ENCODE results near the gene STK39.

STK39 gene

DNA sequence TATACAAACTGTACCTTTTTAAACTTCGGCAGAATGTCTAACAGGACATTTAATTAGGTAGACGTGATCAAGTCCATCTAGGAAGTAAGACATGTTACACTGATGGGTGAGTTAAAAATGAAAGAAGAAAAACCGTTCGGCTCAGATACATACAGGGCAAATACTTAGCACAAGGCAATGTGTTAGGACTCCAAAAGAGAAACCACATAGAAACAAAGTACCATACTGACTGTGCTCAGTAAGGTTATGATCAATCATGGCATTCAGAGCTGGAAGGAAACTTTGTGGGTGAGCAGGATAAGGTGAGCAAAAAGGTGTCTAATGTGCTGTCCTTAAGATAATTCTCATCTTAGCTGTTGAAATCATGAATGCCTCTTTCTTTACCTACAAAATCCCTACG lies 211.9 kb downstream of the STK39 start:
- DNase-seq: no peak

- DNase-seq: no peak
These were observed 212.8 kb downstream of the STK39 start for GRCh38 chr2:168034616-168035015.

DNA sequence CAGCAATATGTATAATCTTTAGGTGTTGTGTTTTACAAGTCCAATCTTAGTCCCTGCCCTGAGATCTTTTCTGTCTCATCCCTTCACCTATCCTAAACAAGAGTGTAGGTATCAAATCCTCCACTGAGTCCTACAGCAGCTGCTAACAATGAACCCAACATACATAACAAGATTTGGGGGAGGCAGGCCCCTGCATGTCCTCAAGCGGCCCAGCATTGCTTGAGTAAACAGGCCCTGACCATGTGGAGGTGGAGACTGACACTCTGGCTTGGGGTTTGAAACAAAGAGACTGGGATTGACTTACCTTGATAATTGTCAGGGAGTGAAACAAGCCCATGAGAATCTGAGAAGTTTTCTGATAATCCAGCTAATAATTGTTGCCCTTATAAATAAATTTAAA lies 213.4 kb downstream of the STK39 start:
- no peak for DNase-seq

GRCh38 chr2:168032091-168032490 lies 215.3 kb downstream of the STK39 start:
- no peak for DNase-seq

DNA sequence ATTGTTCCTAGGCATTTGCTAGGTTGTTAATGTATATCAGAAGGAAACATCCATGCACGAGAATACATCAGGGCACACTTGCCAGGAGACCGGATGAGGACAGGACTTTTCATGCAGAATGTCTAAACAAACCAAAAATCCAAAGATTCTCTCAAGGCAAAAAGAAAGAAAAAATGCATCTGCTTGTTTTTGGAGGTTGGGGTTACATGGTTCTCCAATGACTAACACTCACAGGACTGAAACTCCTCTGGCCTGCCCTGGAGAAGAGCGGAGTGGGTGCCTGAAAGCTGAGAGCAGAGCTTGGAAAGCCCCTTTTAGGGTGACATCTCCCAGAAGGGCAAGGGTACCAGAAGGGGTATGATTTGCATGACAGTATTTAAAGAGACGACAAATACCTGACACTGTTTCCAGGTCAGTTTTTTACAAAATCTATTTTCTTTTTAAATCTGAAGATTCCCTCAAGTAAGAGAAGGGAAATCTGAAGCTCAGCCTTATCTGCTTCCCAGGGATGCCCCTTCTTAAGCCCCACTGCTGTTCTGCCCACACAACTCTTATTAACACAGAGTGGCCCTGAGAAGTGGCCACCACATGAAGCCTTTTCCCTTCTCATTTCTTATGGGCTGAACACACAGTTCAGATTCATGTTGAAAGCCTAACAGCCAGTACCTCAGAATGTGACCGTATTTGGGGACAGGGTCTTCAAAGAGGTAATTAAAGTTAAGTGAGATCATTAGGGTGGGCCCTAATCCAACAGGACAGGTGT lies 216.4 kb downstream of the STK39 start:
- DNase-seq: no peak

GRCh38 chr2:168029071-168029470 lies 218.3 kb downstream of the STK39 start:
- no peak for DNase-seq

GRCh38 chr2:168028362-168028761 lies 219.0 kb downstream of the STK39 start:
- DNase-seq: no peak

DNA sequence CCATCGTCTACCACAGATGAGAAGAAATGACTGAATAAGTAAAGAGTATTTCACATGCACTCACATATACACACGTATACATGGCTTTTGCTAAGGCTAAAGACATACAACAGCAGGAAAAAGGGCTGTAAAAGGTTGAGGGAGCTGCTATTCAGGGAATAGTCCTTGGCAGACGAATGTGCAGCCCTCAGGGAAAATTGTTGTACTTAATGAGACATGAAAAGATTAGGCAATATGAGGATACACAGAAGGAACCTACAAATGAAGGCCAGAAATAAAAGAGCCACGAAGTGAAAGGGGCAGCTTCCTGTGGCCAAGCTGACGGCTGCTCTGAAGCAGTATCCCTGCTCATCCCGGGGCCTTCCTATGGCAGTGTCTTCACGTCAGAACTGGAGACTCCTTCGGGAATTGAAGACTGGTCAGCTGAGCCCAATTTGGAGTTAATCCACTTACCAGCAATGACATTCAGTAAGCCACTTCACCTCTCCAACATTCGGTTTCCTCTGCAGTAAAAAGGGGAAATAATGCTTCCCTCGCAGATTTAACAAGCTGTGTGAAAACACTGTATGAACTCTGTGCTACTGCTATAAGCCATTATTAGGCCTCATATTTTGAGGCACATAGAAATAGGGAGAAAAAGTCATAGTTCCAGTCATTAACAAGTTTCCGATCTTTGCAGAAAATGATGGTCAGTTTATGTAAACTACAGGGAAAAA lies 221.8 kb downstream of the STK39 start:
- DNase-seq: no peak

DNA sequence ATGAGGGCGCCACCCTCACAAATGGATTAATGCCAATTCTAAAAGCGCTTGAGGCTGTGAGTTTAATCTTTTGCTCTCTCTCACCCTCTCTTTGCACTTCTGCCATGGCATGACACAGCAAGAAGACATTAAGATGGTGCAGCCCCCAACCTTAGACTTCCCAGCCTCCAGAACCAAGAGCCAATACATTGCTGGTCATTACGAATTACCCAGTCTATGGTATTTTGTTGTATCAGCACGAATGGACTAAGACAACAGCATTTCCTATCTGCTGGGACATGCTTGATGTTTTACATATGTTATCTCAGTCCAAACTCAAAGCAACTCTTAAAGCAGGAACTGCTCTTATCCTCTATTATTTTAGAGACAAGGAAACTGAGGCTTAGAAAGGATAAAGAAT lies 222.9 kb downstream of the STK39 start:
- DNase-seq: no peak

DNA sequence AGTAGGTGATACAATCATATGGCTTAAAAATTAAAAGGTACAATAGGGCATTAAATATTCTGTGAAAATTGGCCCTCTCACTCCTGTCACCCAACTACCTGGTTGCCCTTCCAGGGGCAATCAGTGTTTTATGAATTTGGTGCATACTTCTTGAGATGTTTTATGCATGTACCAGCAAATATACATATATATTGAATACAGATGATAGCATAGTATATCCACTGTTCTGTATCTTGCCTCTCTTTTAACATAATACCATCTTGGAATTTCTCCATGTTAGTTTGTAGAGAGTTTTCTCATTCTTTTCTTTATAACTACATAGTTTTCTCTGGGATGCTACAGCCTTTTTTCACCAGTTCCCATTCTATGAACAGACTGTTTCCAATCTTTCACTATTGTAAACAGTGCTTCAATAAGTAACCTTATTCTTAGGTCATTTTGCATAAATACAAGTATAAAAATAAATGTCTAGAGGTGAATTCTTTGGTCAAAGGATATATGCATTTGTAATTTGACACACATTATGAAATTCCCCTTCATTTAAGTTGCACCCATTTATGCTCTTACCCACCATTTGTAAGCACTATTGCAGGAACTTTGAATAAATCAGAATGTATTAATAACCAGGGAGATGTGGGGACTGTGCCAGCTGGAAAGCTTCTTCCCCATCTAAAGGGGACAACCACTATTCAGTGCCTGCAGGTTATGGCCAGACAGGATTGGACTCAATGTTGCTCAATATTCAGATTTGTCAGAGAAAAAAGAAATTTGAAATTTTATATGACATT lies 225.4 kb downstream of the STK39 start:
- no peak for DNase-seq

- no peak for DNase-seq
These were observed 232.0 kb downstream of the STK39 start for GRCh38 chr2:168015274-168015953.

GRCh38 chr2:168009900-168010299 lies 237.5 kb downstream of the STK39 start:
- DNase-seq: no peak

DNA sequence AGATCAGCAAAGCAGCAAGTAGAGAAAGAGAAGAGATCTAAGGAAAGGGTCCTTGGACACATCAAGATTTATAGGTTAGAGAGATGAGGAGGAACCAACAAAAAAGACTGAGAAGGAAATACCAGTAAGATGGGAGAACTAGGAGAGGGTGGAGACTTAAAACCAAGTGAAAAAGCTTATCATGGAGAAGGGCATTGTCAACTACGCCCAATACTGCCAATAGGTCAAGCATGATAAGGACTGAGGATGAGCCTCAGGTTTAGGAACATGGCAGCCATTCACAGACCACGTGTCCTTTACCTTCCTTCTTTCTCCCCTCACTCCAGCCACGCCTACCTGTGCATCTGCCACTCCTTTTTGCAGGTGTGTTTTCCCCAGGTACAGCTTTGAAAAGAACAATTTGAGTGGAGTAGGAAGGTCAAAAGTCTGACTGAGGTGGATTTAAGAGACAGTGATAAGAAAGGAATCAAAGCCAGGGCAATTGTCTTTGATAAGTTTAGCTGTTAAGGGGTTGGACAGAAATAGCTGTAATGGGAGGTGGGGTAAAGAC lies 238.7 kb downstream of the STK39 start:
- DNase-seq: no peak

DNA sequence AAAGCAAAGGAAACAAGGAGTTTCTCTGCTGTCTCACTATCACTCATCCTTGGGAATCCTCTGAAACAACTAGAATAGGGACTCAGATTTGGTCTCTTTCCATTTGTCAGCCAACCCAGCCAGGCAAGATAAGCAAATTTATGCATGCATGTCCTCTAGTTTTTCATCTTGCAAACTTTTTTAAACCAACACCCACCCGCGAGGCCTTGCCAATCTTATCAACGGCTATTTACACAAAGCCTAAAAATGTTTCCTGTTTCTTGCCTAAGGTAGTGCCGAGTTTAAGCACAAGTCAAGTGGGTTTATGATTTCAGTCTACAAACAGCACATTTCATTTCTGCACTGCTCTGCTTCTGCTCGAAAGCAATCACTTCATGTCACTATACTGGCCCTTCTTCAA lies 240.9 kb downstream of the STK39 start:
- DNase-seq: no peak

GRCh38 chr2:168005586-168005985 lies 241.8 kb downstream of the STK39 start:
- no peak for DNase-seq

- no peak for DNase-seq
These were observed 243.5 kb downstream of the STK39 start for GRCh38 chr2:168003876-168004275.

DNA sequence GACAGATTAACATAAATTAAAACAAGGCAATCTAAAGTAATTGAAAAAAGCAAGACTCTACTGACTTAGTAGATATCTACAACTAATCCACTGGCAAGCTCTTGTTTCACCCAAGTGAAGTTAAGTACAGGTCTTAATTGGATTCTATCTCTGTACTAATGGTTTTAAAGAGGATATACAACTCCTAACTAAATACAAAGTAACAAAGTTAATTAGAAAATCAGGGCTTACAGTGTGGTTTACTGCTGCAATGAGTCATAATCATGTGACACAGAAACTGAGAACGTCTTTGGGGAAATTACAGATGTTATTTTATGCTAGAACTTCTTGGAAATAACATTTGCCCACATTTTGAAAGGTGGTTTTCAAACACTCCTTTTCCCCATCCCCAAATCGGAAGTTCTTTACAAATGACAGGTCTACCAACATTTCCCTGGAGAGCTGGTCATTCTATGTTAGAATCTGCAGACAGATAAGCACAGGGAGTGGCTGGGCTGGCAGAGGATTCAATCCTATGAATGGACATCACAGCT lies 245.3 kb downstream of the STK39 start:
- no peak for DNase-seq

- DNase-seq: no peak
These were observed 255.1 kb downstream of the STK39 start for GRCh38 chr2:167992278-167992677.

GRCh38 chr2:167990062-167990461 lies 257.3 kb downstream of the STK39 start:
- no peak for DNase-seq

DNA sequence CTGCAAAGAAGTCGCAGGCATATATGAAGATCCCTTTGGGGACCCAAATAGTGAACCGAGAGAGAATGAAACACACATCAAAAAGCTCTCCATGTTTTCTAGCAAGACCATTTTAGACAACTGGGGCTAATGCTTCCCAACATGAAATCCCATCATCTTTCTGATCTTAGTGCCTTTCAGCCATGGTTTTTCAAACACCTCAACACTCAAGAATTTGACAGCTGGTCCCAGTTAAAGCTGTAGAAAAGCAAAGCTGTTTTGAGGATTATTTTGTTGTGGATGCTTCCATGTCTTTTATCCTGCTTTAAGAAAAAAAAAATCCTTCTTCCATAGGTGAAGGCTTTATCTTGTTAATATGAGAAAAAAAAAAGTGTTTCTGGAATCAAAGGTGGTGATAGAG lies 259.1 kb downstream of the STK39 start:
- no peak for DNase-seq

DNA sequence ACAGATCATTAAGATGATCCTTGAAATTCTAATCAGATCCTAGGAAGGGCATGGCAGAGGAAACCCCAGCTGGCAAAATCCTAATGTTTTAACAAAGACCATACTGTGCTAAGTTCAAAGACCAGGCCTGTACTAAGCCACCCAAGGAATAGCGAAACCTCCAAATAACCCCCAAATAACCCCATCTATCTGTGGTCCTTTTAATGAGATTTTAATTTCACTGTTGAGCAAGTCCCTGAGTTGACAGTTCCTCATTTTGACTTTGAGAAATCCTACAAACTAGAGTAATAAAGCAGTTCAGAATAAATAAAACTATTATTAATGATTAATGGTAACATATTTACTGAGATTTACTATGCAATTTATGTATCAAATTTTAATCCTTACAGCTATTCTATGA lies 259.8 kb downstream of the STK39 start:
- DNase-seq: no peak

DNA sequence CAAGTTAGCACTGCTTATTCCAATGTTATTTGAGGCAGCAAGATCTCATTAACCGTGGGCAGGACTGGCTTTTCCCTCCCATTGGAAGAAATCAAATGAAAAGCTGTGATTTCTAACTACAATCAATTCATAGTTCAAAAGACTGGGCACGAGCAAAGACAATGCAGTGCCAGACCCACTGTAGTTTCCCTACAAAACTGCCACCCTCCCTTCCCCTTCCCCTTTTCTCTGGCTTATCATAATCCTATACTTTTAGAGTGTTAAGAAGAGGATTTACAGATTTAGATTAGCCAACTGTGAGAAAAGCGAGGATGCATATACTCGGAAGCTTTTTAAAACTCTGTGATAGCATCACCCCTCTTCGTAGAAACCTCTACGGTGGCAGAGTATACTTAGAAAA lies 260.4 kb downstream of the STK39 start:
- DNase-seq: no peak

- no peak for DNase-seq
These were observed 261.2 kb downstream of the STK39 start for GRCh38 chr2:167986223-167986622.
